ENCODE results near the gene CDC42BPA. TPM values are rescaled to one million over a fixed set of nuclear protein-coding genes. Genes with fewer than 3 reads are reported as not detected.

The CDC42BPA gene
- total and polyA plus RNA-seq, 2 donors (not counting 1 experiment from before 2014, with no cell fraction given) = 26.4 to 77.1 TPM

DNA sequence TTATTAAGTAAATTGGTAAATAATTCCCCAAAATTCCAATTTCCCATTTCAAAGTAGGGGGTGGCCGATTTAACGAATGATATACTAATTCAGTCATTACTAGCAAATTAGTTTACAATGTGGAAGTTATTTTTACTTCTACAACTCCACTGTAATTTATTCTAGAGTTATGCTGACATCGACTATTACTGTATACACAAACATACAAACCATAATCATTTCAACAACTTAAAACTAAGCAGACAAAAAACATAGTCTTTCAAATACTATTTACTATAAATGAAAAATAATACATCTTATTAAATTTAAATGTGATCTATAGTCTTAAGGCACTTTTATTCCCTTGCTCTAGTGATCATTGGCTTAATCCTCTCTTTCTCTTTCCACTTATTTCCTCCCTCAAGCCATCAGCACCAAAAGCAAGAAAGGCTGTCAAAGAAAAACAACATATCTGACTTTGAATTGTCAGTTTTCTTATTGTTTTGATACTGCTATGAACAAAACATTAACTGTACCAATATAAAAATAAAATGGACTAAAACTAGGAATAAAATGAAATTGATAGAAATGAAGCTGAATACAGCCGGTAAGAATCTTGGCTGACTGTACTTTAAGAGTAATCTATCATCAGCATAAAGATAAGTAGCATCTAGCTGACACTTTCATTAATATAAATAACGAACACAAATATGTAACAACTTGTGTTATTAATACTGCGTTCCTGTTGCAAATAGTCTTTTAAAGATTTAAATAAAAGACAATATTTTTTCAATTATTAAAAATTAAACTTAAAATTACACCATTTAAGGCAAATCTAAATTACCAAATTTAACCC, 4.1 kb downstream of the CDC42BPA start:
- no peaks in the 10 kb centered on the region for H3K27me3 ChIP-seq (ENCODE audit: control insufficient read depth, insufficient read depth, low read length)
- peak overlapping the region; percentile 92 for H3K4me2 ChIP-seq (ENCODE audit: extremely low read depth, insufficient read depth, low read length)
- peak overlapping the region; percentile 81 to 94 (median 90) for H3K4me3 ChIP-seq (replicated peaks in 1 of 4; ENCODE audit: control extremely low read depth in 1 of 4, insufficient read depth in 1 of 4, low read depth in 3 of 4, low read length in 4 of 4)
- no peaks in the 10 kb centered on the region for H3K4me1 ChIP-seq (ENCODE audit: control insufficient read depth, extremely low read depth, insufficient read depth, low read length)
- H3K9me3 ChIP-seq (ENCODE audit: control insufficient read depth, insufficient read depth, low read depth, low read length) = no peaks in the 10 kb centered on the region
- peaks cover 78% of the 10 kb centered on the region for H3K79me2 ChIP-seq (ENCODE audit: control insufficient read depth, insufficient read depth, low read length)
- no peak overlapping the region for H2AFZ ChIP-seq (ENCODE audit: low read length)
- peaks cover 6% of the 10 kb centered on the region for H4K20me1 ChIP-seq (ENCODE audit: control insufficient read depth, extremely low read depth, insufficient read depth, low read length)
- no peaks in the 10 kb centered on the region for H3K36me3 ChIP-seq (ENCODE audit: control insufficient read depth, insufficient read depth, low read length)
- DNase-seq (ENCODE audit: low read depth in 2 of 2) = no peak
- TF ChIP-seq, protein P1, sequence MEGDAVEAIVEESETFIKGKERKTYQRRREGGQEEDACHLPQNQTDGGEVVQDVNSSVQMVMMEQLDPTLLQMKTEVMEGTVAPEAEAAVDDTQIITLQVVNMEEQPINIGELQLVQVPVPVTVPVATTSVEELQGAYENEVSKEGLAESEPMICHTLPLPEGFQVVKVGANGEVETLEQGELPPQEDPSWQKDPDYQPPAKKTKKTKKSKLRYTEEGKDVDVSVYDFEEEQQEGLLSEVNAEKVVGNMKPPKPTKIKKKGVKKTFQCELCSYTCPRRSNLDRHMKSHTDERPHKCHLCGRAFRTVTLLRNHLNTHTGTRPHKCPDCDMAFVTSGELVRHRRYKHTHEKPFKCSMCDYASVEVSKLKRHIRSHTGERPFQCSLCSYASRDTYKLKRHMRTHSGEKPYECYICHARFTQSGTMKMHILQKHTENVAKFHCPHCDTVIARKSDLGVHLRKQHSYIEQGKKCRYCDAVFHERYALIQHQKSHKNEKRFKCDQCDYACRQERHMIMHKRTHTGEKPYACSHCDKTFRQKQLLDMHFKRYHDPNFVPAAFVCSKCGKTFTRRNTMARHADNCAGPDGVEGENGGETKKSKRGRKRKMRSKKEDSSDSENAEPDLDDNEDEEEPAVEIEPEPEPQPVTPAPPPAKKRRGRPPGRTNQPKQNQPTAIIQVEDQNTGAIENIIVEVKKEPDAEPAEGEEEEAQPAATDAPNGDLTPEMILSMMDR (conservative IDR thresholded peaks at IDR 0.05 in 1 of 2, IDR thresholded peaks at IDR 0.05 in 1 of 2; ENCODE audit: low read depth in 1 of 2, low read length in 2 of 2) = no peak
- TF ChIP-seq EZH2 (IDR thresholded peaks at IDR 0.05; ENCODE audit: low read length, missing control alignments) = no peak
- no peak overlapping the region for H3K9ac ChIP-seq (ENCODE audit: insufficient read depth, low read length)
- H3K27ac ChIP-seq (ENCODE audit: insufficient read depth, low read length) = no peak overlapping the region

DNA sequence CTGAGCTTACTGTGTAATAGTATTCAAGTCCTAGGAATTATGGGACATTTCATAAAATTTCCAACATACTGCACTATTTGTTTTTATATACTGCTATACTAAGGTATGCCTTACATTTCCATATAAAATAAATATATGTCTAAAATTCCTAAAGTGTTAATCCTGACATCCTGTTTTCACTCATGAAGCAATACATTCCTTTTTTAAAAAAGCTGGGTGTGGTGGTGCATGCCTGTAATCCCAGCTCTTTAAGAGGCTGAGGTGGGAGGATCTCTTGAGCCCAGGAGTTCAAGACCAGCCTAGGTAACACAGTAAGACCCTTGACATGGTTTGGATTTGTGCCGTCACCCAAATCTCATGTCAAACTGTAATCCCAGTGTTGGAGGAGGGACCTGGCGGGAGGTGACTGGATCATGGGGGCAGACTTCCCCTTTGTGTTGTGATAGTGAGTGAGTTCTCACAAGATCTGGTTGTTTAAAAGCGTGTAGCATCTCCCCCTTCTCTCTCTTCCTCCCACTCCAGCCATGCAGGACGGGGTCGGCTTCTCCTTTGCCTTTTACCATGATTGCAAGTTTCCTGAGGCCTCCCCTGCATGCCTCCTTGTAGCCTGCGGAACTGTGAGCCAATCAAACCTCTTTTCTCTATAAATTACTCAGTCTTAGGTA, 5.8 kb downstream of the CDC42BPA start:
- no peaks in the 10 kb centered on the region for H3K27me3 ChIP-seq (ENCODE audit: control insufficient read depth, insufficient read depth, low read length)
- DNase-seq (ENCODE audit: low read depth in 2 of 2) = no peak
- H3K9ac ChIP-seq (ENCODE audit: insufficient read depth, low read length) = no peak overlapping the region
- no peaks in the 10 kb centered on the region for H3K36me3 ChIP-seq (ENCODE audit: control insufficient read depth, insufficient read depth, low read length)
- peaks cover 6% of the 10 kb centered on the region for H4K20me1 ChIP-seq (ENCODE audit: control insufficient read depth, extremely low read depth, insufficient read depth, low read length)
- TF ChIP-seq, protein P1 (conservative IDR thresholded peaks at IDR 0.05 in 1 of 2, IDR thresholded peaks at IDR 0.05 in 1 of 2; ENCODE audit: low read depth in 1 of 2, low read length in 2 of 2) = no peak
- TF ChIP-seq EZH2 (IDR thresholded peaks at IDR 0.05; ENCODE audit: low read length, missing control alignments) = no peak
- H2AFZ ChIP-seq (ENCODE audit: low read length) = no peak overlapping the region
- H3K79me2 ChIP-seq (ENCODE audit: control insufficient read depth, insufficient read depth, low read length) = peaks cover 92% of the 10 kb centered on the region
- no peak overlapping the region for H3K4me2 ChIP-seq (ENCODE audit: extremely low read depth, insufficient read depth, low read length)
- H3K9me3 ChIP-seq (ENCODE audit: control insufficient read depth, insufficient read depth, low read depth, low read length) = no peaks in the 10 kb centered on the region
- H3K4me1 ChIP-seq (ENCODE audit: control insufficient read depth, extremely low read depth, insufficient read depth, low read length) = peaks cover 2% of the 10 kb centered on the region
- no peak overlapping the region for H3K27ac ChIP-seq (ENCODE audit: insufficient read depth, low read length)
- no peak overlapping the region for H3K4me3 ChIP-seq (replicated peaks in 1 of 4; ENCODE audit: control extremely low read depth in 1 of 4, insufficient read depth in 1 of 4, low read depth in 3 of 4, low read length in 4 of 4)

DNA sequence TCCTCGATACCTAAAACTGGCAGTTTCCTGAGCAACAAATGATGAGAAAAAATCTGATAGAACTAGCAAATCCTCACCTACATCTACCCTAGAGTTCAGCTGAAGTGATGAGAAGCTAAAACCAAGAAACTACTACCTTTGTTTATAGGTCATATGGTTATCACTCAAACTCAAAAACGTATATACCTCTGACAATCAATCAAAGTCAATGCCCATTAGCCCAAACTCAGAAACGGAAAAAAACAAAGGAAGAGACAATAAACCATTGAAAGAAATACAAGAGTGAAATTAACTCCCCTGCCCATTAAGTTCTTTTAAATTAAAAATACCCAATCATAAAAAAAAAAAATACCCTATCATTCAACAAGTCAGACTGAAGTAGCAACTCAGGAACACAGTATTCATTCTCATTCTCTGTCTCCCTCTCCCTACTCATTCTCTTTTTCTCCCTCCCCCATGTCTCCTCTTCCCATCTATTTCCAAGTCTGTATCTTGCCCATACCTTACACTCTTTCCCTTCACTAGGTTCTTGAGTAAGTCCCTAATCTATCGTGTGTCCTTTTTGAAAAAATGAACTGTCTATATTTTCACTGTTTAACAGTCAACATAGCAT, 6.8 kb downstream of the CDC42BPA start:
- peaks cover 2% of the 10 kb centered on the region for H3K4me1 ChIP-seq (ENCODE audit: control insufficient read depth, extremely low read depth, insufficient read depth, low read length)
- no peak overlapping the region for H2AFZ ChIP-seq (ENCODE audit: low read length)
- H3K27me3 ChIP-seq (ENCODE audit: control insufficient read depth, insufficient read depth, low read length) = no peaks in the 10 kb centered on the region
- no peaks in the 10 kb centered on the region for H3K36me3 ChIP-seq (ENCODE audit: control insufficient read depth, insufficient read depth, low read length)
- H3K79me2 ChIP-seq (ENCODE audit: control insufficient read depth, insufficient read depth, low read length) = peaks cover 85% of the 10 kb centered on the region
- no peak overlapping the region for H3K4me3 ChIP-seq (replicated peaks in 1 of 4; ENCODE audit: control extremely low read depth in 1 of 4, insufficient read depth in 1 of 4, low read depth in 3 of 4, low read length in 4 of 4)
- TF ChIP-seq EZH2 (IDR thresholded peaks at IDR 0.05; ENCODE audit: low read length, missing control alignments) = no peak
- TF ChIP-seq, protein P1 (conservative IDR thresholded peaks at IDR 0.05 in 1 of 2, IDR thresholded peaks at IDR 0.05 in 1 of 2; ENCODE audit: low read depth in 1 of 2, low read length in 2 of 2) = no peak
- no peak overlapping the region for H3K4me2 ChIP-seq (ENCODE audit: extremely low read depth, insufficient read depth, low read length)
- DNase-seq (ENCODE audit: low read depth in 2 of 2) = no peak
- H3K9ac ChIP-seq (ENCODE audit: insufficient read depth, low read length) = no peak overlapping the region
- no peaks in the 10 kb centered on the region for H3K9me3 ChIP-seq (ENCODE audit: control insufficient read depth, insufficient read depth, low read depth, low read length)
- no peak overlapping the region for H3K27ac ChIP-seq (ENCODE audit: insufficient read depth, low read length)
- H4K20me1 ChIP-seq (ENCODE audit: control insufficient read depth, extremely low read depth, insufficient read depth, low read length) = peaks cover 6% of the 10 kb centered on the region
